Bronchial epithelial cell (primary cell): ENCODE data around the gene ZMYM4. TPM values are rescaled to one million over a fixed set of nuclear protein-coding genes. Genes with fewer than 3 reads are reported as not detected.

Source experiments
- DNase-seq: peaks from one replicate; pipeline ENCODE4 v3.0.0-alpha.2; 2010; ENCODE audit warnings: low read depth
- FAIRE-seq: peaks from 2 replicates; lab custom pipeline; 2011; peaks lifted over from hg19 to GRCh38; lab: Jason Lieb, UNC
- H3K27me3 ChIP-seq: 2 replicates; pipeline ENCODE4 v1.5.1; 2011; ENCODE audit warnings: low read length; ENCODE audit not compliant: control insufficient read depth, insufficient read depth
- H3K36me3 ChIP-seq: 2 replicates; pipeline ENCODE4 v1.5.1; 2011; ENCODE audit warnings: low read length; ENCODE audit not compliant: control insufficient read depth, insufficient read depth
- H3K4me3 ChIP-seq: 2 replicates; pipeline ENCODE4 v1.5.1; 2011; ENCODE audit warnings: mild to moderate bottlenecking, low read depth, low read length, control low read depth
- total RNA-seq: library from RNA; depleted of rRNA; stranded (reverse); fragments of >200 nt; gene quantifications from 2 replicates; pipeline ENCODE4 v1.2.1, GENCODE V29; 2014
- TF ChIP-seq, protein P1 (sequence below): IDR thresholded peaks from 2 replicates; pipeline ENCODE4 v1.5.1; 2011; ENCODE audit warnings: mild to moderate bottlenecking, moderate library complexity, low read length, control low read depth, inconsistent platforms; ENCODE audit not compliant: insufficient read depth, severe bottlenecking

The ZMYM4 gene
- total RNA-seq, 1 donor from 2014 or later: 19.5 TPM

DNA sequence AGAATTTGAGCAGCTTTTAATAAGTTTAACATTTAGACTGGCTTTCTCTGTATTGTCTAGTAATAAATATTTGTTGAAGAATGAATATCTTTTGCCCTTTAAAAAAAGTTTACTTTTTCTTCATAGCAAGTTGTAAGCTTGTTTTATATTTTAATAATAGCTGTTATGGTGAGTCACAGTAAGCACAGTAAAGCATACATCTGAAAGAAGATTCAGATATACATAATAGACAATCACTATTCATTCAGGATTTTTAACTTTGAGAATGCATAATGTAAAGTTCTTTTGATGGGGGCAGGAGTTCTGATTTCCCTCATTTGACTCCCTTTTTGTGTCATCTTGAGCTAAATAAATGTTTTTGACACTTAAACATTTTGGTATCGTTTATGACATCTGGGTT is 66.0 kb downstream of the ZMYM4 start:
- Histone ChIP-seq H3K4me3 (no peak overlapping the region), H3K36me3 (no peaks in the 10 kb centered on the region), H3K27me3 (no peaks in the 10 kb centered on the region)
- TF ChIP-seq, protein P1, sequence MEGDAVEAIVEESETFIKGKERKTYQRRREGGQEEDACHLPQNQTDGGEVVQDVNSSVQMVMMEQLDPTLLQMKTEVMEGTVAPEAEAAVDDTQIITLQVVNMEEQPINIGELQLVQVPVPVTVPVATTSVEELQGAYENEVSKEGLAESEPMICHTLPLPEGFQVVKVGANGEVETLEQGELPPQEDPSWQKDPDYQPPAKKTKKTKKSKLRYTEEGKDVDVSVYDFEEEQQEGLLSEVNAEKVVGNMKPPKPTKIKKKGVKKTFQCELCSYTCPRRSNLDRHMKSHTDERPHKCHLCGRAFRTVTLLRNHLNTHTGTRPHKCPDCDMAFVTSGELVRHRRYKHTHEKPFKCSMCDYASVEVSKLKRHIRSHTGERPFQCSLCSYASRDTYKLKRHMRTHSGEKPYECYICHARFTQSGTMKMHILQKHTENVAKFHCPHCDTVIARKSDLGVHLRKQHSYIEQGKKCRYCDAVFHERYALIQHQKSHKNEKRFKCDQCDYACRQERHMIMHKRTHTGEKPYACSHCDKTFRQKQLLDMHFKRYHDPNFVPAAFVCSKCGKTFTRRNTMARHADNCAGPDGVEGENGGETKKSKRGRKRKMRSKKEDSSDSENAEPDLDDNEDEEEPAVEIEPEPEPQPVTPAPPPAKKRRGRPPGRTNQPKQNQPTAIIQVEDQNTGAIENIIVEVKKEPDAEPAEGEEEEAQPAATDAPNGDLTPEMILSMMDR: no peak
- FAIRE-seq: no peak
- no peak for DNase-seq

DNA sequence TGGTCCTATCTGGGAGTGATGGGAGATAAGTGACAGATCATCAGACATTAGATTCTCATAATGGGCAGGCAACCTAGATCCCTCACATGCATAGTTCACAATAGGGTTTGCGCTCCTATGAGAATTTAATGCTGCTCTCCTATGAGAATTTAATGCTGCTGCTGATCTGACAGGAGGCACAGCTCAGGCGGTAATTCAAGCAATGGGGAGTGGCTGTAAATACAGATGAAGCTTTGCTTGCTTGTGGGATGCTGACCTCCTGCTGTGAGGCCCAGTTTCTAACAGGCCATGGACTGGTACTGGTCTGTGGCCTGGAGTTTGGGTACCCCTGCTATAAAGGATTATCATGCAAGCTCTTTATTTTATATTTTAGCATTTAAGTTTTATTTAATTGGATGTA is 72.0 kb downstream of the ZMYM4 start:
- DNase-seq (no peak), FAIRE-seq (no peak)
- Histone ChIP-seq H3K36me3 (no peaks in the 10 kb centered on the region), H3K27me3 (no peaks in the 10 kb centered on the region), H3K4me3 (no peak overlapping the region)
- TF ChIP-seq, protein P1: no peak

DNA sequence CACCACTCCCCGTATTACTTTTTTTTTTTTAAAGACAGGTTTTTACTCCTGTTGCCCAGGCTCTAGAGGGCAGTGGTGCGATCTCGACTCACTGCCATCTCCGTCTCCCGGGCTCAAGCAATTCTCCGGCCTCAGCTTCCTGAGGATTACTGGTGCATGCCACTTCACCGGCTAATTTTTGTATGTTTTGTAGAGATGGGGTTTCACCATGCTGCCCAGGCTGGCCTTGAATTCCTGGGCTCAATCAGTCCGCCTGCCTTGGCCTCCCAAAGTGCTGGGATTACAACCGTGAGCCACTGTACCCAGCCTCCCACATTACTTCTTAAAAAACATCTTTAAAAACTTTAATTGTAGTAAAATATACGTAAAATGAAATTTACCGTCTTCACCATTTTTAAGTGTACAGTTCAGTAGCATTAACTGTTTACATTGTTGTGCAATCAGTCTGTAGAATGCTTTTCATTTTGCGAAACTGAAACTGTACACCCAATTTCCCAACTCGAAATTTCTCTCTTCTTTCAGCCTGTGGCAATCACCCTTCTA is 77.0 kb downstream of the ZMYM4 start:
- Histone ChIP-seq H3K36me3 (no peaks in the 10 kb centered on the region), H3K4me3 (peak overlapping the region; percentile 11), H3K27me3 (no peaks in the 10 kb centered on the region)
- TF ChIP-seq, protein P1: peak; percentile 53
- DNase-seq (peak; percentile 70), FAIRE-seq (no peak)

GRCh38 chr1:35350872-35351271 is 82.4 kb downstream of the ZMYM4 start:
- H3K27me3 ChIP-seq: no peaks in the 10 kb centered on the region
- H3K36me3 ChIP-seq: no peaks in the 10 kb centered on the region
- TF ChIP-seq, protein P1: no peak
- DNase-seq (no peak), FAIRE-seq (no peak)
- no peak overlapping the region for H3K4me3 ChIP-seq

DNA sequence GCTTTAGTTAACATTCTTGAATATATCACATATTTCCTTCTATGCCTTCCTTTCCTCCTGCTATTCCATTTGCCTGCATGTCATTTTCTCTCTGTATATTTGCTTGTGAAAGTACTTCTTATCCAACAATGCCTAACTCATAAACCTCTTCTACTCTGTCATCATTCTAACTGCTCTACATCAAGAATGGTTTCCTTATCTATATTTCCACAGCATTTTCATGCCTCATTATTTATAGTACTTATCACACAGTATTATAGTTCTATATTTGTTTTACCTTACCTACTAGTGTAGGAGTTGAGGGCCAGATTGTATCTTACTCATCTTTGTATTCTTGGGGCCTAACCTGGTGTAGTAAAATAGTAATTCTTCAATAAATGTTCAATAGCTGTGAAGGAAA is 91.5 kb downstream of the ZMYM4 start:
- Histone ChIP-seq H3K27me3 (no peaks in the 10 kb centered on the region), H3K4me3 (no peak overlapping the region), H3K36me3 (no peaks in the 10 kb centered on the region)
- FAIRE-seq (no peak), DNase-seq (no peak)
- TF ChIP-seq, protein P1: no peak

- TF ChIP-seq, protein P1: no peak
- H3K27me3 ChIP-seq: no peaks in the 10 kb centered on the region
- no peak for DNase-seq
- H3K4me3 ChIP-seq: no peak overlapping the region
- no peak for FAIRE-seq
- H3K36me3 ChIP-seq: no peaks in the 10 kb centered on the region
Observed at GRCh38 chr1:35361638-35362037, 93.1 kb downstream of the ZMYM4 start.
